BE2C (cell line): ENCODE measurements around the gene CHST11.
"Not testable (repeated sequence)": the region's sequence is repeated elsewhere in the genome, so short reads cannot be mapped to it uniquely, and the experiment has no call there.

Experiments
- DNase-seq: peaks from one replicate; pipeline ENCODE4 v3.0.0-alpha.2; 2020
- H3K27me3 ChIP-seq: fragments of 250-450 bp; sonication (Bioruptor Pico); 2 replicates; pipeline ENCODE4 v1.5.1; 2020; ENCODE audit warnings: mild to moderate bottlenecking
- H3K36me3 ChIP-seq: fragments of 250-450 bp; sonication (Bioruptor Pico); 2 replicates; pipeline ENCODE4 v1.5.1; 2020; ENCODE audit warnings: mild to moderate bottlenecking
- H3K4me1 ChIP-seq: fragments of 250-450 bp; sonication (Bioruptor Pico); 2 replicates; pipeline ENCODE4 v1.5.1; 2020
- H3K4me3 ChIP-seq: 2 replicates; pipeline ENCODE4 v1.5.1; 2011; ENCODE audit warnings: low read depth, low read length
- H3K9me3 ChIP-seq: fragments of 250-450 bp; sonication (Bioruptor Pico); 2 replicates; pipeline ENCODE4 v1.5.1; 2020
- TF ChIP-seq, protein P1 (sequence below): IDR thresholded peaks from 2 replicates; pipeline ENCODE4 v1.5.1; 2012; ENCODE audit warnings: mild to moderate bottlenecking, low read depth, low read length

The CHST11 gene

DNA sequence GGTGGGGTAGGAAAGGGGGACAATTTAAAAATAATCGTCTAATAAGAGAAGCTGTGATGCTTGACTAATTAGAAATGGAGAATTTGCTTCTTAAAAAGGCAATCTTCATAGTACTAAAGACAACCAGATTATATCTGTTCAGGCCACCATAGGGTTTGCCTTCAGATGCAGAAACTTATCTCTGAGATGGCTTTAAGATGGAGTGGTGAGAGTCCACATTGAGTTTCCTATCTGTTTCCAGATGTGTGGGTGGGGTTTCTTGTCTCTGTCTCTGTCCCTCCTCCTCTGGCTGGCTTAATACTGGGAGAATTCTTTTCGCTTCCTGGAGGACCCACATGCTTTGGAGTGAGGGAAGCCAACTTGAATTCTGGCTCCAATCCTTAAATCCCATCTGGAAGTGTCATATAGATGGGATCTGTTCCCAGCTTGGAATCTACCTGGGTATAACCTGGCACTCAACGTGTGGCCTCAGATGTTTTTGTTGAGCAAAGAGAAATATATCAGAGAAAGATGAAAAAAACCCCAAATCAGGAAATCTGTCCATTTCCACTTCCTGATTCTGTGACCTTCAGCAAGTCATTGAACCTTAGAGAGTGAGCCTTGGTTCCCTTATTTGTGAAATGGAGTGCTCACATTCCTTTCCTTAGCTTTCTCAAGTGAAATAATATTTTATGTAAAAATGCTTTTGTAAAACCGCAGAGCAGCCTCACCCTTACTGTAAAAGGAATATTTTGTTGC, 66.4 kb downstream of the CHST11 start:
- TF ChIP-seq, protein P1, sequence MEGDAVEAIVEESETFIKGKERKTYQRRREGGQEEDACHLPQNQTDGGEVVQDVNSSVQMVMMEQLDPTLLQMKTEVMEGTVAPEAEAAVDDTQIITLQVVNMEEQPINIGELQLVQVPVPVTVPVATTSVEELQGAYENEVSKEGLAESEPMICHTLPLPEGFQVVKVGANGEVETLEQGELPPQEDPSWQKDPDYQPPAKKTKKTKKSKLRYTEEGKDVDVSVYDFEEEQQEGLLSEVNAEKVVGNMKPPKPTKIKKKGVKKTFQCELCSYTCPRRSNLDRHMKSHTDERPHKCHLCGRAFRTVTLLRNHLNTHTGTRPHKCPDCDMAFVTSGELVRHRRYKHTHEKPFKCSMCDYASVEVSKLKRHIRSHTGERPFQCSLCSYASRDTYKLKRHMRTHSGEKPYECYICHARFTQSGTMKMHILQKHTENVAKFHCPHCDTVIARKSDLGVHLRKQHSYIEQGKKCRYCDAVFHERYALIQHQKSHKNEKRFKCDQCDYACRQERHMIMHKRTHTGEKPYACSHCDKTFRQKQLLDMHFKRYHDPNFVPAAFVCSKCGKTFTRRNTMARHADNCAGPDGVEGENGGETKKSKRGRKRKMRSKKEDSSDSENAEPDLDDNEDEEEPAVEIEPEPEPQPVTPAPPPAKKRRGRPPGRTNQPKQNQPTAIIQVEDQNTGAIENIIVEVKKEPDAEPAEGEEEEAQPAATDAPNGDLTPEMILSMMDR: no peak
- no peaks in the 10 kb centered on the region for H3K36me3 ChIP-seq
- no peak for DNase-seq
- H3K4me3 ChIP-seq: no peak overlapping the region
- peaks cover 26% of the 10 kb centered on the region for H3K4me1 ChIP-seq
- H3K9me3 ChIP-seq: no peaks in the 10 kb centered on the region
- H3K27me3 ChIP-seq: no peaks in the 10 kb centered on the region

DNA sequence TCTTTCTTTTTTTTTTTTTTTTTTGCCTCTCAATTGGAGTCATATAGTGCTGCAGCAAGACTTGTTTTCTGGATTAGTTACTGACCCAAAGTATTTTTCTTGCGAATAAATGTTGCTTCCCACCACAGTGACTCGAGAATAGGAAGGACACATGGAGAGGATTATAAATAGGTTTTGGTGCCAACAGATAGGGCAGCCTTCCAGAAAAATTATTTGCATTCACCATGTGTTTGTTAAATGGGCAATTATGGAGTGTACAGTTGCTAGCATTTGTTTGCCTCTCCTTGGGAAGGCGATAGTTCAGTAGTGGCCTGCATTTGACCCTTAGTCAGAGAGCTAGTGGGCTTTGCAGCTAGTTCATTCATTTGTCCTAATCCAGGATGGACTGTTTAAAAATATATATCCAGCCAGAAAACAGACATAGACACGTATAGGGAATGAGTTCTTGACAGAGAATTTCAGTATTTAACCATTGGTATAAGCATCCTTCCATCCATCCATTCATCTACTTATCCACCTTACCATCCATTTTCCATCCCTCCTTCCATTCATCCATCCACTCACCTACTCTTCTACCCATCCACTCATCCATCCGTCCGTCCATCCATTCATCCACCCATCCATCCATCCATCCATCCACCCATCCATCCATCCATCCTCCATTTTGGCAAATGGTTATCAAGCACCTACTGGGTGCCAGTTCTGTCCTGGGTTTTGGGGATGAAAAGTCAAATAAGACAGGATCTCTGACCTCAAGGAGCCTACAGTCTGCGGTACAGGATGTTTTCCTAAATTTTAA, 67.5 kb downstream of the CHST11 start:
- Histone ChIP-seq H3K4me1 (peaks cover 25% of the 10 kb centered on the region), H3K9me3 (no peaks in the 10 kb centered on the region), H3K27me3 (no peaks in the 10 kb centered on the region), H3K4me3 (no peak overlapping the region), H3K36me3 (no peaks in the 10 kb centered on the region)
- TF ChIP-seq, protein P1: no peak
- no peak for DNase-seq

DNA sequence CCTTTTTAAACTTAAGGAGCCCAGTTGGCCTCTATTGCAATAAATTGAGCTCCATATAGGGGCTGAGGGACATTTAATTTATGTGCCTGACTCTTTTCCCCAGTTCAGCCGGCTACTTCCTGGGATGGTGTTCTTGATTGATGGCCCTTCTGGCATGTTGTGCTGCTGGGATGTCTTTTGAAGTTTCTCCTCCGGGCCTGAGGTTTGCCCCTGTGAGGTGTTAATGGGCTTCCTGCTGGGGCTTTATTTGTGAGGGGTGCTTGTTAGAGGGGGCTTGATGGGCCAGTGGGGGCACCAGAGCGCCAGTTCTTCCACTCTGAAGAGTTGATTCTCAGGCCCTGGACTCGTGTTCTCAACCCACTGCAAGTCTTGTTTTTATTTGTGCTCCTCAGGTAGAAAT, 69.6 kb downstream of the CHST11 start:
- peaks cover 13% of the 10 kb centered on the region for H3K4me1 ChIP-seq
- no peak for DNase-seq
- H3K4me3 ChIP-seq: no peak overlapping the region
- no peaks in the 10 kb centered on the region for H3K9me3 ChIP-seq
- H3K36me3 ChIP-seq: no peaks in the 10 kb centered on the region
- TF ChIP-seq, protein P1: no peak
- H3K27me3 ChIP-seq: no peaks in the 10 kb centered on the region

DNA sequence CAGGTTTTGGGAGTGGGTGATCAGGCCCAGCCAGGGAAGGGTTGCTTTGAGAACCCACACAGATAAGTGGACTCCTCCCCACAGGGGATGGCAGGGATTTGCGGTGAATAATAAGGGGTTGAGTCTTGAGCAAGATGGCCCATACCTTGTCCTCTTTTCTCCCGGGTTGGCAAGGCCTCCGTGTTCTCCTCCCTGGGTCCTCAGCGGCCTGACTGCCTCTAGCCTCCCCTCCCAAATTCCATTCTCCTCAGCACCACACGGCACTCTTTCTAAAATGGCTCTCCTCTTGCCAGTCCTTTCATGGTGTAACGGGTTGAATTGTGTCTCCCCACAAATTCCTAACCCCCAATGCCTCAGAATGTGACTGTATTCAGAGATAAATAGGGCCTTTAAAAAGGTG, 70.0 kb downstream of the CHST11 start:
- Histone ChIP-seq H3K36me3 (no peaks in the 10 kb centered on the region), H3K27me3 (no peaks in the 10 kb centered on the region), H3K4me3 (no peak overlapping the region), H3K9me3 (no peaks in the 10 kb centered on the region), H3K4me1 (peaks cover 12% of the 10 kb centered on the region)
- TF ChIP-seq, protein P1: no peak
- no peak for DNase-seq

DNA sequence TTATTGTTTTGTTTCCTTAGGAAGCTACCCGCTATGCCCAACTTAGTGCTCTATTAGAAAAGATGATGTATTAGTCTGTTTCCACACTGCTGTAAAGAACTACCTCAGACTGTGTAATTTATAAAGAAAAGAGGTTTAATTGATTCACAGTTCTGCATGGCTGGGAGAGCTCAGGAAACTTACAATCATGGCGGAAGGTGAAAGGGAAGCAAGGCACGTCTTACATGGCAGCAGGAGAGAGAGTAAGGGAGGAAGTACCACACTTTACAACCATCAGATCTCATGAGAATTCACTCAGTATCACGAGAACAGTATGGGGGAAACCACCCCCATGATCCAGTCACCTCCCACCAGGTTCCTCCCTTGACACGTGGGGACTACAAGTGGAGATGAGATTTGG, 70.9 kb downstream of the CHST11 start:
- DNase-seq, H3K4me3 ChIP-seq, H3K9me3 ChIP-seq, H3K27me3 ChIP-seq, H3K36me3 ChIP-seq, H3K4me1 ChIP-seq: not testable (repeated sequence)

DNA sequence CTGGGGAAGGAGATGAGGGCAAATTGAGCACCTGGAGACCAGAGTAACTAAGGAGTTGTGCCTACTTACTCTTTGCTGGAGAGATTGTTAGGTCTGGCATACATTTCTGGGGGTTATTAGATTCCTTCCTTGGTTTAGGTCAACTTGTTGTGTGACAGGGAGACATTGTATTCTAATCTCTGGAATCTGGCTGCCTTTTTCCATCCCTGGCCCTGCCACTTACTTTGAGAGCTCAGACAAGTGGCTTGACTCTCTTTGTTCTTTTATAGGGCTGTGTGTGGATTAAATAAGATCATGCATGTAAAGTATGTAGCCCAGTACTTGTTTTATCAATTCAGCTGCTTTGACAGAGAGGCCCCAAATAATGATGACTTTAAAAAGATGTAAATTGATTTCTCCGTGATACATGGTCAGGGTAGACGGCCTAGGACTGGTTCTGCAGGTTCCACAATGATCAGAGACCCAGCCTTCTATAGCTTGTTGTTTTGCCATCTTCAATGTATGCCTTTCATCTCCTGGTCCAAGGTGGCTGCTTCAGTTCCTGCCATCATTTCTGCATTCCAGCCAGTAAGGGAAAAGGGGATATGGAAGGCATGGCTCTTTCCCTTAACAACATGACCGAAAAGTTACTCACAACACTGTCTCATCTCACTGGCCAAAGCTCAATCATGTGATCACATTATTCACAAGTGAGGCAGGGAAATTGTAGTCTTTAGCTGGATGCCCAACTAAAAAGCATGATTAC, 72.6 kb downstream of the CHST11 start:
- Histone ChIP-seq H3K36me3 (no peaks in the 10 kb centered on the region; the same call in 1 of the 2 replicates), H3K9me3 (no peaks in the 10 kb centered on the region), H3K4me1 (no peaks in the 10 kb centered on the region; the same call in 1 of the 2 replicates), H3K4me3 (no peak overlapping the region), H3K27me3 (no peaks in the 10 kb centered on the region)
- TF ChIP-seq, protein P1: no peak
- DNase-seq: no peak
